Inflammatory macrophage treated with lipopolysaccharide for 4 hours (primary cell): ENCODE data around the gene GABRD.

ENCODE experiments used
- DNase-seq: peaks from one replicate; pipeline ENCODE4 v3.0.0-alpha.2; 2020

Gene GABRD

GRCh38 chr1:2054560-2054959 is 35.4 kb downstream of the GABRD start:
- no peak for DNase-seq

GRCh38 chr1:2055911-2056575 is 36.9 kb downstream of the GABRD start:
- no peak for DNase-seq

- no peak for DNase-seq
These were observed 37.9 kb downstream of the GABRD start for GRCh38 chr1:2056955-2057590.

- no peak for DNase-seq
These were observed 40.3 kb downstream of the GABRD start for GRCh38 chr1:2059290-2059953.

- DNase-seq: no peak
These were observed 40.9 kb downstream of the GABRD start for GRCh38 chr1:2060072-2060471.

- DNase-seq: no peak
These were observed 41.4 kb downstream of the GABRD start for GRCh38 chr1:2060535-2060934.

GRCh38 chr1:2061065-2061778 is 42.1 kb downstream of the GABRD start:
- DNase-seq: no peak

- no peak for DNase-seq
These were observed 46.6 kb downstream of the GABRD start for GRCh38 chr1:2065699-2066098.

- no peak for DNase-seq
These were observed 48.2 kb downstream of the GABRD start for GRCh38 chr1:2067393-2067792.

- DNase-seq: no peak
These were observed 48.8 kb downstream of the GABRD start for GRCh38 chr1:2067981-2068380.

GRCh38 chr1:2068951-2069350 is 49.8 kb downstream of the GABRD start:
- no peak for DNase-seq

- no peak for DNase-seq
These were observed 50.9 kb downstream of the GABRD start for GRCh38 chr1:2070016-2070415.

GRCh38 chr1:2070800-2071530 is 51.8 kb downstream of the GABRD start:
- DNase-seq: no peak

- DNase-seq: no peak
These were observed 53.1 kb downstream of the GABRD start for GRCh38 chr1:2072109-2072806.

- DNase-seq: no peak
These were observed 53.7 kb downstream of the GABRD start for GRCh38 chr1:2072891-2073290.

GRCh38 chr1:2073382-2074230 is 54.5 kb downstream of the GABRD start:
- no peak for DNase-seq

- no peak for DNase-seq
These were observed 55.3 kb downstream of the GABRD start for GRCh38 chr1:2074396-2074795.

- no peak for DNase-seq
These were observed 56.0 kb downstream of the GABRD start for GRCh38 chr1:2074944-2075740.

GRCh38 chr1:2076826-2077225 is 57.7 kb downstream of the GABRD start:
- no peak for DNase-seq

- no peak for DNase-seq
These were observed 59.0 kb downstream of the GABRD start for GRCh38 chr1:2078170-2078569.
